Mammary epithelial cell (primary cell): ENCODE results near the gene ZNF429.

Experiments used
- EZH2 ChIP-seq: IDR thresholded peaks from 2 replicates; pipeline ENCODE4 v1.6.1; 2012; ENCODE audit warnings: low read length, inconsistent platforms, borderline replicate concordance
- TF ChIP-seq, protein P1 (sequence below), 2 donors: IDR thresholded peaks in 1 of 2; conservative IDR thresholded peaks in 1 of 2; 2 replicates each; pipeline ENCODE4 v1.5.1; 2011 to 2012; ENCODE audit warnings: inconsistent platforms in 2 of 2, low read length in 2 of 2, mild to moderate bottlenecking in 2 of 2, control low read depth in 1 of 2, low read depth in 1 of 2; ENCODE audit not compliant: insufficient read depth in 1 of 2; ENCODE audit errors: extremely low read depth in 1 of 2

DNA sequence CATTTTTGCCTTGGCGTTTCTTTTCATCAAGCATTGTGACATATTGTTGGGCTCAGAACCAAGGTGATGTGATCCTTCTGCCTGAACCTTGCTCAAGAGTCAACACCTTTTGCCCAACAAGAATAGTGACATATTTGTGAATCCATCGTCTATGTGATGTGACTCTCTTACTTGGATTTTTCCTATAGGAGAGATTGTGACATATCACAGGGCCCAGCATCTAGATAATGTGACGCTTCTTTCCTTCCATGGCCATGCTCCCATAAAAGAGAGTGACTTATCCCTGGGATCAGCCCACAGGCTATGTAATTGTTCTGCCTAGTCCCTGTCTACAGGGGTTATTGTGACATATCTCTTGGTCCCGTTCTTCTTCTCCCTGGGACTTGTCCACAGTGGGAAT is 8.5 kb upstream of the ZNF429 start:
- TF ChIP-seq, protein P1, sequence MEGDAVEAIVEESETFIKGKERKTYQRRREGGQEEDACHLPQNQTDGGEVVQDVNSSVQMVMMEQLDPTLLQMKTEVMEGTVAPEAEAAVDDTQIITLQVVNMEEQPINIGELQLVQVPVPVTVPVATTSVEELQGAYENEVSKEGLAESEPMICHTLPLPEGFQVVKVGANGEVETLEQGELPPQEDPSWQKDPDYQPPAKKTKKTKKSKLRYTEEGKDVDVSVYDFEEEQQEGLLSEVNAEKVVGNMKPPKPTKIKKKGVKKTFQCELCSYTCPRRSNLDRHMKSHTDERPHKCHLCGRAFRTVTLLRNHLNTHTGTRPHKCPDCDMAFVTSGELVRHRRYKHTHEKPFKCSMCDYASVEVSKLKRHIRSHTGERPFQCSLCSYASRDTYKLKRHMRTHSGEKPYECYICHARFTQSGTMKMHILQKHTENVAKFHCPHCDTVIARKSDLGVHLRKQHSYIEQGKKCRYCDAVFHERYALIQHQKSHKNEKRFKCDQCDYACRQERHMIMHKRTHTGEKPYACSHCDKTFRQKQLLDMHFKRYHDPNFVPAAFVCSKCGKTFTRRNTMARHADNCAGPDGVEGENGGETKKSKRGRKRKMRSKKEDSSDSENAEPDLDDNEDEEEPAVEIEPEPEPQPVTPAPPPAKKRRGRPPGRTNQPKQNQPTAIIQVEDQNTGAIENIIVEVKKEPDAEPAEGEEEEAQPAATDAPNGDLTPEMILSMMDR (conservative IDR thresholded peaks at IDR 0.05 in 1 of 2, IDR thresholded peaks at IDR 0.05 in 1 of 2; ENCODE audit: extremely low read depth in 1 of 2, insufficient read depth in 1 of 2, low read depth in 1 of 2, low read length in 2 of 2), result no peak
- TF ChIP-seq EZH2, result no peak
